ENCODE measurements around the gene ZNF485.

GRCh38 chr10:43576580-43576979 lies 29.7 kb upstream of the ZNF485 start:
- TF ChIP-seq, protein P1, sequence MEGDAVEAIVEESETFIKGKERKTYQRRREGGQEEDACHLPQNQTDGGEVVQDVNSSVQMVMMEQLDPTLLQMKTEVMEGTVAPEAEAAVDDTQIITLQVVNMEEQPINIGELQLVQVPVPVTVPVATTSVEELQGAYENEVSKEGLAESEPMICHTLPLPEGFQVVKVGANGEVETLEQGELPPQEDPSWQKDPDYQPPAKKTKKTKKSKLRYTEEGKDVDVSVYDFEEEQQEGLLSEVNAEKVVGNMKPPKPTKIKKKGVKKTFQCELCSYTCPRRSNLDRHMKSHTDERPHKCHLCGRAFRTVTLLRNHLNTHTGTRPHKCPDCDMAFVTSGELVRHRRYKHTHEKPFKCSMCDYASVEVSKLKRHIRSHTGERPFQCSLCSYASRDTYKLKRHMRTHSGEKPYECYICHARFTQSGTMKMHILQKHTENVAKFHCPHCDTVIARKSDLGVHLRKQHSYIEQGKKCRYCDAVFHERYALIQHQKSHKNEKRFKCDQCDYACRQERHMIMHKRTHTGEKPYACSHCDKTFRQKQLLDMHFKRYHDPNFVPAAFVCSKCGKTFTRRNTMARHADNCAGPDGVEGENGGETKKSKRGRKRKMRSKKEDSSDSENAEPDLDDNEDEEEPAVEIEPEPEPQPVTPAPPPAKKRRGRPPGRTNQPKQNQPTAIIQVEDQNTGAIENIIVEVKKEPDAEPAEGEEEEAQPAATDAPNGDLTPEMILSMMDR (conservative IDR thresholded peaks at IDR 0.05; ENCODE audit: low read depth, low read length), result no peak
- no peak for TF ChIP-seq EZH2 (IDR thresholded peaks at IDR 0.05; ENCODE audit: borderline replicate concordance, low read depth, low read length, poor library complexity, severe bottlenecking)

Data from A673 (cell line).